IMR-90 (cell line): Measurements from ENCODE around the gene KCNK15. TPM values are rescaled to one million over a fixed set of nuclear protein-coding genes. Genes with fewer than 3 reads are reported as not detected.

ENCODE experiments used
- ATAC-seq: fragments of 200-7000 bp; cut with Tn5 transposase; 2 replicates; pipeline ENCODE4 v1.9.1; 2020; ENCODE audit warnings: low read depth, mild to moderate bottlenecking, moderate library complexity
- BruUV-seq: library from RNA; stranded (reverse); fragments of 400-500 nt; replicated peaks from 2 replicates; lab custom pipeline; 2021; lab: Mats Ljungman, UMichigan
- CTCF ChIA-PET: fragments of 300-600 bp; formaldehyde crosslinking; extraction: SDS; loops from one replicate; lab custom pipeline; 2021; ENCODE audit warnings: antibody characterized with exemption; lab: Yijun Ruan, JAX
- POLR2A ChIA-PET: fragments of 300-600 bp; sonication (Branson Sonifier 250); formaldehyde crosslinking; loops from one replicate; lab custom pipeline; 2022; ENCODE audit warnings: antibody characterized with exemption; ENCODE audit not compliant: unreplicated experiment; lab: Charles Lee
- DNase-seq: peaks from one replicate; pipeline ENCODE4 v3.0.0; 2013
- H2AFZ ChIP-seq: replicated peaks from 2 replicates; pipeline ENCODE3; 2013; ENCODE audit warnings: low read length, mild to moderate bottlenecking; ENCODE audit not compliant: poor library complexity
- H2AK5ac ChIP-seq: 2 replicates; pipeline ENCODE4 v1.6.1; 2013; ENCODE audit warnings: low read depth, low read length, inconsistent platforms
- H2AK9ac ChIP-seq: replicated peaks from 2 replicates; pipeline ENCODE3; 2013; ENCODE audit warnings: mild to moderate bottlenecking, low read depth, low read length, moderate library complexity; ENCODE audit not compliant: poor library complexity
- H2BK120ac ChIP-seq: 2 replicates; pipeline ENCODE4 v1.6.1; 2013; ENCODE audit warnings: low read depth, low read length, inconsistent platforms
- H2BK15ac ChIP-seq: 3 replicates; pipeline ENCODE4 v1.6.1; 2013; ENCODE audit warnings: low read depth, low read length, inconsistent platforms
- H2BK20ac ChIP-seq: 2 replicates; pipeline ENCODE4 v1.6.1; 2013; ENCODE audit warnings: low read depth, mild to moderate bottlenecking, inconsistent platforms, low read length, moderate library complexity
- H2BK5ac ChIP-seq: 2 replicates; pipeline ENCODE4 v1.6.1; 2013; ENCODE audit warnings: mild to moderate bottlenecking, low read depth, low read length, inconsistent platforms; ENCODE audit not compliant: poor library complexity, severe bottlenecking
- H3K14ac ChIP-seq: replicated peaks from 2 replicates; pipeline ENCODE4 v1.6.1; 2013; ENCODE audit warnings: low read depth, low read length, inconsistent platforms
- H3K18ac ChIP-seq: 2 replicates; pipeline ENCODE4 v1.6.1; 2013; ENCODE audit warnings: low read depth, low read length, control low read depth
- H3K23ac ChIP-seq: 2 replicates; pipeline ENCODE4 v1.6.1; 2013; ENCODE audit warnings: low read depth, low read length, inconsistent platforms
- H3K27ac ChIP-seq: 2 replicates; pipeline ENCODE4 v1.5.1; 2013; ENCODE audit warnings: mild to moderate bottlenecking, control low read depth, low read length; ENCODE audit not compliant: insufficient read depth
- H3K27me3 ChIP-seq: 2 replicates; pipeline ENCODE4 v1.6.1; 2013; ENCODE audit warnings: low read length; ENCODE audit not compliant: control insufficient read depth, insufficient read depth
- H3K36me3 ChIP-seq: 2 replicates; pipeline ENCODE4 v1.6.1; 2013; ENCODE audit warnings: low read length, mixed read lengths; ENCODE audit not compliant: control insufficient read depth, insufficient read depth
- H3K4ac ChIP-seq: 2 replicates; pipeline ENCODE4 v1.6.1; 2013; ENCODE audit warnings: low read depth, low read length, inconsistent platforms
- H3K4me1 ChIP-seq: 2 replicates; pipeline ENCODE4 v1.6.1; 2013; ENCODE audit warnings: low read length, mixed read lengths; ENCODE audit not compliant: control insufficient read depth, insufficient read depth
- H3K4me2 ChIP-seq: 2 replicates; pipeline ENCODE4 v1.6.1; 2013; ENCODE audit warnings: low read depth, mild to moderate bottlenecking, control low read depth, low read length, moderate library complexity
- H3K4me3 ChIP-seq: 2 replicates; pipeline ENCODE4 v1.5.1; 2013; ENCODE audit warnings: low read depth, mild to moderate bottlenecking, control low read depth, low read length, moderate library complexity; ENCODE audit not compliant: insufficient read depth
- H3K56ac ChIP-seq: 2 replicates; pipeline ENCODE4 v1.6.1; 2013; ENCODE audit warnings: low read length, inconsistent platforms; ENCODE audit not compliant: insufficient read depth; ENCODE audit errors: extremely low read depth
- H3K79me1 ChIP-seq, 2 experiments: 2 replicates each; pipeline ENCODE4 v1.6.1; 2013; ENCODE audit warnings: low read length in 2 of 2, inconsistent platforms in 1 of 2, low read depth in 1 of 2
- H3K9ac ChIP-seq: 2 replicates; pipeline ENCODE4 v1.6.1; 2013; ENCODE audit warnings: low read depth, low read length, control low read depth
- H3K9me1 ChIP-seq: 2 replicates; pipeline ENCODE4 v1.6.1; 2013; ENCODE audit warnings: low read length, inconsistent platforms; ENCODE audit not compliant: insufficient read depth
- H3K9me3 ChIP-seq: 2 replicates; pipeline ENCODE4 v1.6.1; 2013; ENCODE audit warnings: low read length; ENCODE audit not compliant: control insufficient read depth, insufficient read depth
- H4K20me1 ChIP-seq: 2 replicates; pipeline ENCODE4 v1.6.1; 2013; ENCODE audit warnings: low read length, inconsistent platforms; ENCODE audit not compliant: insufficient read depth
- H4K5ac ChIP-seq: 2 replicates; pipeline ENCODE4 v1.6.1; 2013; ENCODE audit warnings: mild to moderate bottlenecking, low read depth, low read length, control low read depth
- H4K8ac ChIP-seq, 2 experiments: 2 replicates each; pipeline ENCODE4 v1.6.1; 2013; ENCODE audit warnings: low read depth in 2 of 2, low read length in 2 of 2, control low read depth in 1 of 2, inconsistent platforms in 1 of 2
- H4K91ac ChIP-seq: 2 replicates; pipeline ENCODE4 v1.6.1; 2013; ENCODE audit warnings: low read depth, low read length, inconsistent platforms; ENCODE audit not compliant: insufficient read depth
- BHLHE40 ChIP-seq: fragments of 150-350 bp; IDR thresholded peaks from 2 replicates; pipeline ENCODE4 v1.6.1; 2016; ENCODE audit warnings: mild to moderate bottlenecking, low read depth, low read length
- CEBPB ChIP-seq: IDR thresholded peaks from 2 replicates; pipeline ENCODE4 v1.6.1; 2012; ENCODE audit warnings: low read depth, low read length, improper control_type of control experiment
- CTCF ChIP-seq: conservative IDR thresholded peaks from 2 replicates; pipeline ENCODE4 v1.5.1; 2012; ENCODE audit warnings: mild to moderate bottlenecking, low read depth, low read length, improper control_type of control experiment
- ELK1 ChIP-seq: fragments of 150-350 bp; IDR thresholded peaks from 2 replicates; pipeline ENCODE4 v1.6.1; 2016; ENCODE audit warnings: low read depth, mild to moderate bottlenecking, low read length, moderate library complexity, borderline replicate concordance
- MAFK ChIP-seq: IDR thresholded peaks from 2 replicates; pipeline ENCODE4 v1.6.1; 2012; ENCODE audit warnings: low read depth, low read length, improper control_type of control experiment
- MAZ ChIP-seq: IDR thresholded peaks from 2 replicates; pipeline ENCODE4 v1.6.1; 2012; ENCODE audit warnings: low read depth, mild to moderate bottlenecking, low read length, improper control_type of control experiment, moderate library complexity, borderline replicate concordance
- MXI1 ChIP-seq: IDR thresholded peaks from 2 replicates; pipeline ENCODE4 v1.6.1; 2012; ENCODE audit warnings: low read depth, mild to moderate bottlenecking, low read length, moderate library complexity, borderline replicate concordance
- NFE2L2 ChIP-seq: fragments of 150-350 bp; IDR thresholded peaks from 2 replicates; pipeline ENCODE4 v1.6.1; 2016; ENCODE audit warnings: low read depth, mild to moderate bottlenecking, low read length
- POLR2A ChIP-seq: IDR thresholded peaks from 2 replicates; pipeline ENCODE4 v1.6.1; 2012; ENCODE audit warnings: mild to moderate bottlenecking, low read depth, low read length
- RAD21 ChIP-seq: IDR thresholded peaks from 2 replicates; pipeline ENCODE4 v1.6.1; 2012; ENCODE audit warnings: low read length, improper control_type of control experiment
- RCOR1 ChIP-seq: IDR thresholded peaks from 2 replicates; pipeline ENCODE4 v1.6.1; 2012; ENCODE audit warnings: mild to moderate bottlenecking, low read length, improper control_type of control experiment; ENCODE audit not compliant: insufficient replicate concordance
- SMC3 ChIP-seq: fragments of 150-350 bp; IDR thresholded peaks from 2 replicates; pipeline ENCODE4 v1.6.1; 2016; ENCODE audit warnings: low read depth, mild to moderate bottlenecking, antibody characterized with exemption, low read length, moderate library complexity
- USF2 ChIP-seq: fragments of 150-350 bp; IDR thresholded peaks from 2 replicates; pipeline ENCODE4 v1.6.1; 2017; ENCODE audit warnings: mild to moderate bottlenecking, antibody characterized with exemption, low read length, low read depth
- WGBS, 2 experiments: methylation state at CpG; one replicate each; pipeline versions ENCODE4 v1.1.5 to v1.1.7; 2013; ENCODE audit warnings: missing lambda C conversion rate in 2 of 2; ENCODE audit not compliant: insufficient read length in 1 of 2; ENCODE audit errors: extremely low coverage in 2 of 2; 5-methylcytosine and 5-hydroxymethylcytosine counted together
- dilution Hi-C: fragments of 300-500 bp; cut with HindIII; formaldehyde crosslinking; loops from one replicate; pipeline ENCODE4 v1.14.3; 2018; ENCODE audit warnings: low sequenced_read_pairs; ENCODE audit not compliant: unreplicated experiment
- in situ Hi-C: fragments of 300-500 bp; cut with MboI; formaldehyde crosslinking; loops from 3 replicates; pipeline ENCODE4 v1.14.3; 2019; ENCODE audit warnings: low sequenced_read_pairs, inconsistent platforms, mixed read lengths
- intact Hi-C: fragments of 100-400 bp; cut with micrococcal nuclease; formaldehyde crosslinking; loops from 2 replicates; pipeline ENCODE4 v1.10.0; 2022
- polyA plus RNA-seq, 3 experiments: library from polyadenylated mRNA; depleted of rRNA; stranded (reverse); fragments of >200 nt; gene quantifications; 2 replicates each; pipeline ENCODE4 v1.2.3, GENCODE V29; 2012; ENCODE audit warnings: low replicate concordance in 1 of 3
- total RNA-seq: library from RNA; depleted of rRNA; stranded (reverse); fragments of >200 nt; gene quantifications from 2 replicates; pipeline ENCODE4 v1.2.3, GENCODE V29; 2012

Gene KCNK15
- total and polyA plus RNA-seq, 2 of the 4 experiments (the other 2 are of a cell fraction), result not detected

GRCh38 chr20:44776980-44777379 lies 31.3 kb downstream of the KCNK15 start:
- BruUV-seq, result no TSS peak
- H2BK120ac ChIP-seq, result no peak overlapping the region
- ChIA-PET POLR2A (interaction anchor here (0.7 kb wide), 1 partner anchor 24 kb away, joined by 3 read pairs; no protein-coding TSS in a partner anchor), CTCF (no interaction called here)
- no peaks in the 10 kb centered on the region for H4K20me1 ChIP-seq
- no peak overlapping the region for H3K14ac ChIP-seq
- WGBS, 2 experiments, result 25% methylated on average over 2 of the region's 7 CpGs; no CpG with 5 or more reads in 1 of the 2 experiments
- no peak overlapping the region for H4K91ac ChIP-seq
- intact Hi-C loops (no loop called here), dilution Hi-C loops (no loop called here), in situ Hi-C loops (no loop called here)
- no peaks in the 10 kb centered on the region for H3K36me3 ChIP-seq
- H4K8ac ChIP-seq, result no peak overlapping the region
- H3K4me1 ChIP-seq, result no peaks in the 10 kb centered on the region
- ATAC-seq, result peak; percentile 51; the same call in 1 of the 2 replicates
- H4K5ac ChIP-seq, result no peak overlapping the region
- H2AK5ac ChIP-seq, result no peak overlapping the region
- no peak for TF ChIP-seq POLR2A
- TF ChIP-seq MXI1, result no peak
- TF ChIP-seq RAD21, result no peak
- no peak for TF ChIP-seq SMC3
- no peak for TF ChIP-seq MAZ
- TF ChIP-seq USF2, result no peak
- TF ChIP-seq CEBPB, result no peak
- no peak for TF ChIP-seq CTCF
- no peak for TF ChIP-seq BHLHE40
- no peak for TF ChIP-seq RCOR1
- TF ChIP-seq MAFK, result no peak
- TF ChIP-seq ELK1, result no peak
- no peak for TF ChIP-seq NFE2L2
- H3K4me2 ChIP-seq, result no peak overlapping the region
- H2BK5ac ChIP-seq, result no peak overlapping the region
- no peak overlapping the region for H3K4ac ChIP-seq
- H2BK20ac ChIP-seq, result no peak overlapping the region
- no peak overlapping the region for H3K18ac ChIP-seq
- no peak overlapping the region for H3K9ac ChIP-seq
- no peak overlapping the region for H3K4me3 ChIP-seq
- no peak overlapping the region for H2AK9ac ChIP-seq
- H3K9me3 ChIP-seq, result no peaks in the 10 kb centered on the region
- H3K56ac ChIP-seq, result no peak overlapping the region
- peak; percentile 16 for DNase-seq
- peaks cover 9% of the 10 kb centered on the region; the same call in 1 of the 2 replicates for H3K27me3 ChIP-seq
- no peak overlapping the region for H2BK15ac ChIP-seq
- H3K9me1 ChIP-seq, result no peaks in the 10 kb centered on the region; the same call in 1 of the 2 replicates
- no peak overlapping the region for H3K27ac ChIP-seq
- no peak overlapping the region for H3K23ac ChIP-seq
- H2AFZ ChIP-seq, result no peak overlapping the region
- no peaks in the 10 kb centered on the region for H3K79me1 ChIP-seq
